NB4 (cell line): Measurements from ENCODE around the gene HSP90B1.

Source experiments
- DNase-seq: peaks from one replicate; pipeline ENCODE4 v3.0.0; 2010; ENCODE audit warnings: low read depth
- H3K4me3 ChIP-seq: one replicate; pipeline ENCODE4 v1.5.1; 2011; ENCODE audit warnings: mild to moderate bottlenecking, low read depth, low read length, moderate library complexity
- MYC ChIP-seq: IDR thresholded peaks from 2 replicates; pipeline ENCODE4 v1.6.1; 2011; ENCODE audit warnings: low read depth, low read length
- POLR2A ChIP-seq: IDR thresholded peaks from 2 replicates; pipeline ENCODE4 v1.6.1; 2011; ENCODE audit warnings: mild to moderate bottlenecking; ENCODE audit not compliant: insufficient read length; ENCODE audit errors: extremely low read depth
- TF ChIP-seq, protein P1 (sequence below): IDR thresholded peaks from one replicate; pipeline ENCODE4 v1.5.1; 2012; ENCODE audit warnings: low read depth, low read length
- TF ChIP-seq, protein P2 (sequence below): IDR thresholded peaks from 2 replicates; pipeline ENCODE4 v1.6.1; 2011; ENCODE audit warnings: low read depth, low read length

Gene HSP90B1

DNA sequence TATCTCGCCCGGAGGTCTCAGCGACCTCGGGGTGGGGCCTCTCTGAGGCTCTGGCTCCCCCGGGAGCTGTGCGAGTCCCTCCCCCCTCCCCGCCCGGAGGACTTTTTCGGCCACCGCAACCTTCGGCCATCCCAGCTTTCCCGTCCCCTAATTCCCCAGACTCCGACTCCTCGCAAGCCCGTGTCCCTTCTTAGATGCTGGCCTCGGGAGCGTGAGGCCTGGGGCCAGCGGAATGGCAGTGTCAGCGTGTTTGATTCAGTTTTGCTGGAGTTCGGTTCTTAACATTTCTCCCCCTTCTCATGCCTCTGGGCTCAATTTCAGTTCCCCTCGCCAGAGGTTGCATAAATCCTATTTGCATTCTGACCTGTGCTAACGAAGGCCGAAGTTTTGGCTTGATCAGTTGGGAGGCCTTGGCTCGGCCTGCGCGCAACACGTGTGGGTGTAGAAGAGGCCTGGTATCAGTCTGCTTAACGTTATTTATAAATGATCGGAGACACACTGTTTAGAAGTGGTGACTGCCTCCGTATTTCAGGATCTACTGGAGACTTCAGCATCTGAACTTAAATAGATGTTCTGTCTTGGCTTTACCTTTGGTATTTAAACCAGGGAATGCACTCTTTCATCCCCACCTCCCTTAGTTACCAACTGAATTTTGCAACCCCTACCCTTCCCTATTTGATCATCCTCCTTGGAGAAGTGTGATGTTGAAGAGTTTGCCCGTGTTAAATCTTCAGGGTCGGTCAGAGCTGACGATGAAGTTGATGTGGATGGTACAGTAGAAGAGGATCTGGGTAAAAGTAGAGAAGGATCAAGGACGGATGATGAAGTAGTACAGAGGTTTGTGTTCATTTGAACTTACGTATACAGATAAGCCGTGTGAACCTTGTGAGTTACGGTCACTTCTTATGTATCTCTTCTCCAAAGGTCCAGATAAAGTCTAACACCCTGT is 851 bp downstream of the HSP90B1 start:
- TF ChIP-seq, protein P1, sequence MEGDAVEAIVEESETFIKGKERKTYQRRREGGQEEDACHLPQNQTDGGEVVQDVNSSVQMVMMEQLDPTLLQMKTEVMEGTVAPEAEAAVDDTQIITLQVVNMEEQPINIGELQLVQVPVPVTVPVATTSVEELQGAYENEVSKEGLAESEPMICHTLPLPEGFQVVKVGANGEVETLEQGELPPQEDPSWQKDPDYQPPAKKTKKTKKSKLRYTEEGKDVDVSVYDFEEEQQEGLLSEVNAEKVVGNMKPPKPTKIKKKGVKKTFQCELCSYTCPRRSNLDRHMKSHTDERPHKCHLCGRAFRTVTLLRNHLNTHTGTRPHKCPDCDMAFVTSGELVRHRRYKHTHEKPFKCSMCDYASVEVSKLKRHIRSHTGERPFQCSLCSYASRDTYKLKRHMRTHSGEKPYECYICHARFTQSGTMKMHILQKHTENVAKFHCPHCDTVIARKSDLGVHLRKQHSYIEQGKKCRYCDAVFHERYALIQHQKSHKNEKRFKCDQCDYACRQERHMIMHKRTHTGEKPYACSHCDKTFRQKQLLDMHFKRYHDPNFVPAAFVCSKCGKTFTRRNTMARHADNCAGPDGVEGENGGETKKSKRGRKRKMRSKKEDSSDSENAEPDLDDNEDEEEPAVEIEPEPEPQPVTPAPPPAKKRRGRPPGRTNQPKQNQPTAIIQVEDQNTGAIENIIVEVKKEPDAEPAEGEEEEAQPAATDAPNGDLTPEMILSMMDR, result no peak
- TF ChIP-seq, protein P2, sequence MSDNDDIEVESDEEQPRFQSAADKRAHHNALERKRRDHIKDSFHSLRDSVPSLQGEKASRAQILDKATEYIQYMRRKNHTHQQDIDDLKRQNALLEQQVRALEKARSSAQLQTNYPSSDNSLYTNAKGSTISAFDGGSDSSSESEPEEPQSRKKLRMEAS, result peak; percentile 53; the same call in 1 of the 2 replicates
- peak; percentile 65 for TF ChIP-seq MYC
- peak overlapping the region; percentile 90 for H3K4me3 ChIP-seq
- DNase-seq, result peak; percentile 67

DNA sequence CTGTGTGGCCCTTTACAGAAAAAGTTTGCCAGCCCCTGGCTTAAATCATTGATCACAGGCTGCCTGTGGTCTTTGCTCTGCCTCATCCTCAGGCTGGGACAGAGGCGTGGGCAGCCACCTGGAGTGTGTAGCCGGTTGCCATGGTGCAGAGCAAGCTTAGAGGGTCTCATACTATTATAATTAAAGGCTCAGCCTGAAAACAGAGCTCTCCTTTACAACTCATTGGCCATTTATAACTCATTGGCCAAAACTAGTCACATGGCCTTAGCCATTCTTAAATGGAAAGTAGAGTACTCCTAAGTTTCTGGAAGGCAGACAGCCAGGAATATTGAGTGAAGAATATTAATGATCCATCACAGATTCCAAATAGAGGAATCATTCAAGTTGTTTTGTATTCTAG is 3.0 kb downstream of the HSP90B1 start:
- DNase-seq, result no peak
- H3K4me3 ChIP-seq, result peak overlapping the region; percentile 90
- TF ChIP-seq POLR2A, result no peak
- TF ChIP-seq MYC, result no peak
- TF ChIP-seq, protein P1, result no peak
- TF ChIP-seq, protein P2, result no peak

DNA sequence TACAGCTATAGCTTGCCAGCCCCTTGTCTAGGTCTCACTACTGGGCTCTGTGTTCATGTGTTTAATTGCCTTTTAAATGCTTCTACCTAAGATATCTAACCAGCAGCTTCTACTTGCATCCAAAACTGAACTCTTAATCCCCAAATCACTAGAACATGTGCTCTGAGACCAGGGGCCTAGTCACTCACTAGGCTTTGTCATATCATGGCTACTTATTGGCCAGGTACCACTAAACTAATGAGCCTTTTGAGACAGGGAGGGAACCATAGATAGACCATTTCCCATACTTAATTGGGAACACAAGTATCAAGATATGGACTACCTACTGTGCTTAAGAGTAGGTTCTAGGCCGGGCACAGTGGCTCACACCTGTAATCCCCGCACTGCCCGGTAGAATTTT is 6.5 kb downstream of the HSP90B1 start:
- no peak for DNase-seq
- H3K4me3 ChIP-seq, result peak overlapping the region; percentile 8
- TF ChIP-seq, protein P1, result no peak
- no peak for TF ChIP-seq MYC
- TF ChIP-seq, protein P2, result no peak
- TF ChIP-seq POLR2A, result no peak

DNA sequence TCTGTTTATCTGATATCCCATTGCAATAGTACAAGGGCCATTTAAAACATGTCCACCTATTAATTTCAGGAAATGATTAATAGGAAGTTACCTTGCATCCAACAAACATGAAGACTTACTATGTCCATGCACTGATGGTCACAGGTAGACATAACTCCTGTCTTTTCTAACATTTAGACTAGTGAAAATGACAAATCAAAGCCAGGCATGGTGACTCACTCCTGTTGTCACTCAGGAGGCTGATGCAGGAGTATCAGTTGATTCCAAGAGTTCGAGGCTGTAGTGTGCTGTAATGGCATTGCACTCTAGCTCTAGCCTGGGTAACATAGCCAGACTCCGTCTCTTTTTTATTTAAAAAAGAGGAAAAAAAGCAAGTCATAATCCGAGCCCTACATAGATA is 14.8 kb downstream of the HSP90B1 start:
- H3K4me3 ChIP-seq, result no peak overlapping the region
- no peak for DNase-seq
- TF ChIP-seq MYC (no peak), POLR2A (no peak)
- TF ChIP-seq, protein P1, result no peak
- TF ChIP-seq, protein P2, result no peak

DNA sequence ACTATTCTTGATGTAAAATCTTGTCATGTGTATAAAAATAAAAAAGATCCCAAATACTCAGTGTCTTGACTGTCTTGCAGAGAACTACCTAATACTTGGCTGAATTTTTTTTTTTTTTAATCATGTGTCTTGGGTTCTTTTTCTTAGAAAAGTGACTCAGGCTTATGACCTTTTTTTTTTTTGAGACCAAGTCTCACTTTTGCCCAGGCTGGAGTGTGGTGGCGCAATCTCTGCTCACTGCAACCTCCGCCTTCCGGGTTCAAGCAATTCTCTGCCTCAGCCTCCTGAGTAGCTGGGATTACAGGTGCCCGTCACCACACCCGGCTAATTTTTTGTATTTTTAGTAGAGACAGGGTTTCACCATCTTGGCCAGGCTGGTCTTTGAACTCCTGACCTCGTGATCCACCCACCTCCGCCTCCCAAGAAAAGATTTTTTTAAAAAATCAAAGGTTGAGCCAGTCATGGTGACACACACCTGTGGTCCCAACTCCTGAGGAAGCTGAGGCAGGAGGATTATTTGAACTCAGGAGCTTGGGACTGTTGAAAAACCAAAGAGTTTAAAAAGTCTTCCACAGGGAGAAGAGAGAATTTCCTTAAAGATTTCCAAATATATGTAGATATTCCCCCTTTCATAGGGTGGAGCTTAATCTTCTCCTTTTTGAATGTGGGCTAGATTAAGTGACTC is 17.8 kb downstream of the HSP90B1 start:
- DNase-seq, result no peak
- TF ChIP-seq, protein P2, result no peak

DNA sequence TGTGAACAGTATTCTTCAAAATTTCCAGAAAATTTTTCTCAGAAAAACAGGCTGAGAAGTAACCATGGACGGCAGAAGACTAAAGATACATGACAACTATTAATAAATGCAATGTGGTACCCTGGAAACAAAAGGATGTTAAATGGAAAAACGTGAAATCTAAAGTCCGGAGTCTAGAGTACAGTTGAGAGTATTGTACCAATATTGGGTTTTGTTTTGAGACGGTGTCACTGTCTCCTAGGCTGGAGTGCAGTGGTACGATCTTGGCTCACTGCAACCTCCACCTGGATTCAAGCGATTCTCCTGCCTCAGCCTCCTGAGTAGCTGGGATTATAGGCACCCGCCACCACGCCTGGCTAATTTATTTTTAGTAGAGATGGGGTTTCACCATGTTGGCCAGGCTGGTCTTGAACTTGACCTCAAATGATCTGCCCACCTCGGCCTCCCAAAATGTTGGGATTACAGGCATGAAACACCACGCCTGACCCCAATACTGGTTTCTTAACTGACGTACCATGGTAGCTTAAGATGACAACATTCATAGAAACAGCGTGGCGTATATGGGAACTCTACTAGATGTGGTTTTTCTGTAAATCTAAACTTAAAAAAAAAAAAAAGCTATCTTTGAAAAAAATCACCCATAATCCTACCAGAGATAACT is 18.7 kb downstream of the HSP90B1 start:
- TF ChIP-seq, protein P1, result no peak
- H3K4me3 ChIP-seq, result no peak overlapping the region
- no peak for DNase-seq

More for the DNA sequence above, 17.8 kb downstream of the HSP90B1 start:
- H3K4me3 ChIP-seq, result no peak overlapping the region
